Endothelial cell of umbilical vein (primary cell): ENCODE data around the gene USH2A. TPM values are rescaled to one million over a fixed set of nuclear protein-coding genes. Genes with fewer than 3 reads are reported as not detected.

Source experiments
- BruUV-seq: library from RNA; stranded (reverse); fragments of 400-500 nt; replicated peaks from 2 replicates; lab custom pipeline; 2021; lab: Mats Ljungman, UMichigan
- CTCF ChIA-PET: fragments of 300-600, 350-600 bp; sonication (Branson Sonifier 250); formaldehyde crosslinking; loops from one replicate; lab custom pipeline; 2021; ENCODE audit warnings: antibody characterized with exemption, inconsistent platforms; lab: Charles Lee
- POLR2A ChIA-PET: fragments of 300-600, 350-600 bp; sonication (Branson Sonifier 250); formaldehyde crosslinking; loops from one replicate; lab custom pipeline; 2021; ENCODE audit warnings: antibody characterized with exemption, inconsistent platforms; lab: Charles Lee
- DNase-seq: peaks from one replicate; pipeline ENCODE4 v3.0.0-alpha.2; 2011; ENCODE audit warnings: low read depth, low spot score
- FAIRE-seq: peaks from 2 replicates; lab custom pipeline; 2011; peaks lifted over from hg19 to GRCh38; lab: Jason Lieb, UNC
- H2AFZ ChIP-seq: 2 replicates; pipeline ENCODE4 v1.6.0; 2012; ENCODE audit warnings: low read depth, low read length, control low read depth, inconsistent platforms
- H3K27ac ChIP-seq: 2 replicates; pipeline ENCODE4 v1.5.1; 2011; ENCODE audit warnings: low read depth, mild to moderate bottlenecking, control low read depth, low read length, moderate library complexity; ENCODE audit not compliant: insufficient read depth
- H3K27me3 ChIP-seq, 2 experiments: 2 replicates each; pipeline versions ENCODE4 v1.6.0 to v1.6.1; 2011; ENCODE audit warnings: low read length in 2 of 2, mixed read lengths in 1 of 2; ENCODE audit not compliant: control insufficient read depth in 2 of 2, insufficient read depth in 2 of 2
- H3K36me3 ChIP-seq, 2 experiments: 2 replicates in 1 of 2; 3 replicates in 1 of 2; pipeline ENCODE4 v1.5.1; 2011; ENCODE audit warnings: low read length in 2 of 2, mild to moderate bottlenecking in 1 of 2, moderate library complexity in 1 of 2; ENCODE audit not compliant: control insufficient read depth in 2 of 2, insufficient read depth in 2 of 2; ENCODE audit errors: extremely low read depth in 1 of 2
- H3K4me1 ChIP-seq: 3 replicates; pipeline ENCODE4 v1.5.1; 2011; ENCODE audit warnings: mild to moderate bottlenecking, low read length; ENCODE audit not compliant: control insufficient read depth, insufficient read depth; ENCODE audit errors: extremely low read depth
- H3K4me2 ChIP-seq: 2 replicates; pipeline ENCODE4 v1.6.1; 2011; ENCODE audit warnings: low read length, control low read depth, mixed read lengths; ENCODE audit not compliant: insufficient read depth
- H3K4me3 ChIP-seq, 3 experiments: fragments of 200-600 bp in 1 of 3; sonication (generic), shearing (Covaris generic) in 1 of 3; replicated peaks in 1 of 3; 2 replicates each; pipeline ENCODE4 v1.5.1; 2011 to 2016; ENCODE audit warnings: control low read depth in 3 of 3, low read length in 3 of 3, mild to moderate bottlenecking in 2 of 3, inconsistent platforms in 1 of 3, low read depth in 1 of 3, moderate library complexity in 1 of 3; ENCODE audit not compliant: insufficient read depth in 1 of 3
- H3K79me2 ChIP-seq: 2 replicates; pipeline ENCODE4 v1.6.0; 2012; ENCODE audit warnings: low read length, inconsistent platforms; ENCODE audit not compliant: control insufficient read depth, insufficient read depth
- H3K9ac ChIP-seq: replicated peaks from 2 replicates; pipeline ENCODE3; 2011; ENCODE audit warnings: low read length, control low read depth; ENCODE audit not compliant: insufficient read depth; ENCODE audit errors: extremely low read depth
- H3K9me1 ChIP-seq: replicated peaks from 3 replicates; pipeline ENCODE4 v1.6.0; 2011; ENCODE audit warnings: mild to moderate bottlenecking, low read length; ENCODE audit not compliant: control insufficient read depth, insufficient read depth; ENCODE audit errors: extremely low read depth
- H3K9me3 ChIP-seq: replicated peaks from 2 replicates; pipeline ENCODE4 v1.5.1; 2012; ENCODE audit warnings: low read length, inconsistent platforms; ENCODE audit not compliant: control insufficient read depth, insufficient read depth
- H4K20me1 ChIP-seq: replicated peaks from 2 replicates; pipeline ENCODE3; 2011; ENCODE audit warnings: mild to moderate bottlenecking, low read length; ENCODE audit not compliant: control insufficient read depth, insufficient read depth; ENCODE audit errors: extremely low read depth
- EZH2 ChIP-seq: IDR thresholded peaks from 2 replicates; pipeline ENCODE4 v1.6.1; 2012; ENCODE audit warnings: borderline replicate concordance, low read depth, mild to moderate bottlenecking, moderate library complexity, low read length, inconsistent platforms; ENCODE audit not compliant: severe bottlenecking
- FOS ChIP-seq: IDR thresholded peaks from 2 replicates; pipeline ENCODE4 v1.6.1; 2011; ENCODE audit warnings: mild to moderate bottlenecking, low read length, moderate library complexity, borderline replicate concordance; ENCODE audit not compliant: insufficient read depth
- GATA2 ChIP-seq: IDR thresholded peaks from 2 replicates; pipeline ENCODE4 v1.7.0; 2011; ENCODE audit warnings: low read depth, mild to moderate bottlenecking, moderate library complexity, mixed read lengths, low read length; ENCODE audit not compliant: insufficient read length, insufficient read depth
- JUN ChIP-seq: IDR thresholded peaks from 2 replicates; pipeline ENCODE4 v1.6.1; 2011; ENCODE audit warnings: borderline replicate concordance, low read depth; ENCODE audit not compliant: insufficient read length, insufficient read depth
- MYC ChIP-seq: IDR thresholded peaks from one replicate; pipeline ENCODE4 v1.6.1; 2011; ENCODE audit warnings: mild to moderate bottlenecking, low read depth, low read length
- POLR2A ChIP-seq: IDR thresholded peaks from 2 replicates; pipeline ENCODE4 v1.6.1; 2012; ENCODE audit warnings: low read depth, mild to moderate bottlenecking, control low read depth, low read length
- POLR2AphosphoS5 ChIP-seq: IDR thresholded peaks from 2 replicates; pipeline ENCODE4 v1.6.1; 2012; ENCODE audit warnings: low read depth, mild to moderate bottlenecking, control low read depth, low read length, moderate library complexity; ENCODE audit not compliant: insufficient read depth
- dilution Hi-C: fragments of 300-500 bp; cut with MboI; formaldehyde crosslinking; loops from one replicate; pipeline ENCODE4 v1.15.0; 2019; ENCODE audit warnings: low sequenced_read_pairs; ENCODE audit not compliant: extremely low pct_ligation_motif_present
- intact Hi-C: fragments of 100-400 bp; cut with micrococcal nuclease; formaldehyde crosslinking; loops from one replicate; pipeline ENCODE4 v1.10.0; 2022
- polyA plus RNA-seq, 4 experiments: library from polyadenylated mRNA; depleted of rRNA in 3 of 4; stranded (reverse) in 3 of 4; unstranded in 1 of 4; fragments of >200 nt; gene quantifications; 2 replicates each; pipeline versions ENCODE4 v1.2.1 to v1.2.3, GENCODE V29; 2011 to 2012; ENCODE audit warnings: missing spikeins in 1 of 4
- total RNA-seq: library from RNA; stranded (reverse); gene quantifications from 2 replicates; pipeline ENCODE4 v1.2.3, GENCODE V29; 2021
- TF ChIP-seq, protein P1 (sequence below): IDR thresholded peaks from 2 replicates; pipeline ENCODE4 v1.6.1; 2011; ENCODE audit not compliant: insufficient read depth, insufficient read length
- TF ChIP-seq, protein P2 (sequence below), 2 donors: IDR thresholded peaks; 1 replicate in 1 of 2; 2 replicates in 1 of 2; pipeline ENCODE4 v1.5.1; 2011; ENCODE audit warnings: low read length in 2 of 2, mild to moderate bottlenecking in 2 of 2, moderate library complexity in 2 of 2, control low read depth in 1 of 2, inconsistent platforms in 1 of 2, low read depth in 1 of 2; ENCODE audit not compliant: insufficient read depth in 1 of 2; ENCODE audit errors: extremely low read depth in 1 of 2

Gene USH2A
- total and polyA plus RNA-seq, 2 donors (not counting 3 experiments of a cell fraction or from before 2014, with no cell fraction given) = not detected

DNA sequence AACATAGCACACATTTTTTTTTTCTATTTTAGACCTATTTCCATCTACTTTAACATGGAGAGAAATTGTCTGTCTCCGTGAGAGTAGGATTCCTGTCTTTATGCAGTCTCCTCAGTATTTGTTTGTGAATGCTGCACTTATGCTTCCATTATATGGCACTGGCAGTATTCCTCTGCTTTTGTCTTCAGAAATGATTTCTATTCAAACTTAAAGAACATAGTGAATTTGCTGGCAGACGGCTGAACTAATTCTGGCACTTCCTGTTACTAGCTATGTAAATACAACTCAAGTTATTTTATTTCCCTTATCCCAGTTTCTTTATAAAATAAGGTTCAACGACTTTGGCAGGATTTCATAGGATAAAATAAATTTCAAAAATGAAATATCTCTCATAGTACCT, 810.9 kb downstream of the USH2A start:
- no peak overlapping the region for H2AFZ ChIP-seq
- no TSS peak for BruUV-seq
- TF ChIP-seq POLR2AphosphoS5 (no peak), POLR2A (no peak), JUN (no peak), EZH2 (no peak), MYC (no peak), GATA2 (no peak), FOS (no peak)
- TF ChIP-seq, protein P1, sequence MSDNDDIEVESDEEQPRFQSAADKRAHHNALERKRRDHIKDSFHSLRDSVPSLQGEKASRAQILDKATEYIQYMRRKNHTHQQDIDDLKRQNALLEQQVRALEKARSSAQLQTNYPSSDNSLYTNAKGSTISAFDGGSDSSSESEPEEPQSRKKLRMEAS = no peak
- TF ChIP-seq, protein P2, sequence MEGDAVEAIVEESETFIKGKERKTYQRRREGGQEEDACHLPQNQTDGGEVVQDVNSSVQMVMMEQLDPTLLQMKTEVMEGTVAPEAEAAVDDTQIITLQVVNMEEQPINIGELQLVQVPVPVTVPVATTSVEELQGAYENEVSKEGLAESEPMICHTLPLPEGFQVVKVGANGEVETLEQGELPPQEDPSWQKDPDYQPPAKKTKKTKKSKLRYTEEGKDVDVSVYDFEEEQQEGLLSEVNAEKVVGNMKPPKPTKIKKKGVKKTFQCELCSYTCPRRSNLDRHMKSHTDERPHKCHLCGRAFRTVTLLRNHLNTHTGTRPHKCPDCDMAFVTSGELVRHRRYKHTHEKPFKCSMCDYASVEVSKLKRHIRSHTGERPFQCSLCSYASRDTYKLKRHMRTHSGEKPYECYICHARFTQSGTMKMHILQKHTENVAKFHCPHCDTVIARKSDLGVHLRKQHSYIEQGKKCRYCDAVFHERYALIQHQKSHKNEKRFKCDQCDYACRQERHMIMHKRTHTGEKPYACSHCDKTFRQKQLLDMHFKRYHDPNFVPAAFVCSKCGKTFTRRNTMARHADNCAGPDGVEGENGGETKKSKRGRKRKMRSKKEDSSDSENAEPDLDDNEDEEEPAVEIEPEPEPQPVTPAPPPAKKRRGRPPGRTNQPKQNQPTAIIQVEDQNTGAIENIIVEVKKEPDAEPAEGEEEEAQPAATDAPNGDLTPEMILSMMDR (IDR thresholded peaks at IDR 0.05; ENCODE audit: extremely low read depth in 1 of 2, insufficient read depth in 1 of 2, low read depth in 1 of 2, low read length in 2 of 2) = no peak
- dilution Hi-C loops (no loop called here), intact Hi-C loops (no loop called here)
- DNase-seq (peak; percentile 66), FAIRE-seq (peak; percentile 15)
- H3K27me3 ChIP-seq = no peaks in the 10 kb centered on the region
- CTCF ChIA-PET = interaction anchor here (1.2 kb wide), 1 partner anchor 88 kb away, joined by 3 read pairs; no protein-coding TSS in a partner anchor
- H3K9me3 ChIP-seq = no peaks in the 10 kb centered on the region
- peaks cover 0 to 11% of the 10 kb centered on the region in 2 experiments for H3K36me3 ChIP-seq
- H3K79me2 ChIP-seq = peaks cover 4% of the 10 kb centered on the region
- no peaks in the 10 kb centered on the region for H4K20me1 ChIP-seq
- no peak overlapping the region for H3K9ac ChIP-seq
- no peak overlapping the region for H3K4me3 ChIP-seq
- no peak overlapping the region for H3K27ac ChIP-seq
- H3K9me1 ChIP-seq = no peaks in the 10 kb centered on the region
- peaks cover 8% of the 10 kb centered on the region for H3K4me1 ChIP-seq
- POLR2A ChIA-PET = no interaction called here
- peak overlapping the region; percentile 24 for H3K4me2 ChIP-seq
